Muscle layer of duodenum (tissue), 2 donors: ENCODE results near the gene SLC17A2.

Source experiments
- H3K27ac ChIP-seq: one replicate; pipeline ENCODE4 v1.7.0; 2013; ENCODE audit warnings: mild to moderate bottlenecking, low read length
- H3K27me3 ChIP-seq: one replicate; pipeline ENCODE4 v1.7.0; 2013; ENCODE audit warnings: low read depth, mild to moderate bottlenecking, control low read depth, low read length
- H3K36me3 ChIP-seq, 2 donors: one replicate each; pipeline ENCODE4 v1.7.0; 2013; ENCODE audit warnings: low read length in 2 of 2, control low read depth in 1 of 2, mild to moderate bottlenecking in 1 of 2; ENCODE audit not compliant: insufficient read depth in 2 of 2, control insufficient read depth in 1 of 2
- H3K4me1 ChIP-seq, 2 donors: one replicate each; pipeline ENCODE4 v1.7.0; 2013; ENCODE audit warnings: low read length in 2 of 2, mild to moderate bottlenecking in 2 of 2, control low read depth in 1 of 2, moderate library complexity in 1 of 2; ENCODE audit not compliant: insufficient read depth in 2 of 2, control insufficient read depth in 1 of 2
- H3K4me3 ChIP-seq, 2 donors: one replicate each; pipeline ENCODE4 v1.7.0; 2013; ENCODE audit warnings: low read length in 2 of 2, low read depth in 1 of 2, mild to moderate bottlenecking in 1 of 2
- H3K9me3 ChIP-seq, 2 donors: one replicate each; pipeline ENCODE4 v1.7.0; 2013; ENCODE audit warnings: low read length in 2 of 2, control low read depth in 1 of 2, mild to moderate bottlenecking in 1 of 2; ENCODE audit not compliant: control insufficient read depth in 1 of 2
- donor health status: healthy.

The SLC17A2 gene

DNA sequence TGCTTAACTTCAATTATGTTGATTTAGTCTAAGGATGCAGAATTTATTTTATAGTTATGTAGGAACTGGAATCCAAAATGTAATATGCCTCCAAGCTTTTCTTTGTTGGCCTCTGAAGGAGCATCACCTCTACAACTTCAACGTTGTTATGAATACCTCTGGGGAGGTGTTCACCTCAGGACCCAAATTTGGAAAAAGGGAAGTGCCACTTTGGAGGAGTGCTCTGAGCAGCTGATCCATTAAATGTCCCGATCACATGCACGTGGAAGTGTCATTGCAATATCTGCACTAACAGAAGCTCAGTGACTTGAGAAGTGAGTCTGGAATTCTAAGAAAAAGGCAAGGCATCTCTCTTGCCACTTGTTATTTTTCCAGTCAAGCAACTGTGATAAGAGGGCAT lies 34.2 kb downstream of the SLC17A2 start:
- H3K9me3 ChIP-seq: no peaks in the 10 kb centered on the region
- H3K4me1 ChIP-seq: no peaks in the 10 kb centered on the region
- no peaks in the 10 kb centered on the region for H3K27me3 ChIP-seq
- H3K36me3 ChIP-seq: no peaks in the 10 kb centered on the region
- H3K4me3 ChIP-seq: no peak overlapping the region
- no peak overlapping the region for H3K27ac ChIP-seq

DNA sequence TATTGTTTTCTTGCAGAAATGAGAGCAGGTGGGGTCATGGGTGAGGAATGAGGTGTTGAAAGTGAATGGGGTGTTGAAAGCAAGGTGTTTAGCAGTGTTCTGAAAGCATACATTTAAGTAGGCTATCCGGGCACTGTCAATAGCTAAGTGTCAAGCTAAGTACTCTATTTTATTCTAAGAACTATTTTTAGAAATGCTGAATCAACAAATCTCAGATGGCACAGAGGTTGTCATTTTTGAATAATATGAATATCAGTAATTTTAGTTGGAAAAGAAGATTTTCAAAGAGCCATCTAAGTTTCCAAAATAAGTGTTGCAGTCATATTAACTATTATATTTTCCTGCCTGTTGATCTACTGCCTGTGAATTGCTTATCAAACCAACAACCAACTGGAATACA lies 34.7 kb downstream of the SLC17A2 start:
- Histone ChIP-seq H3K36me3 (no peaks in the 10 kb centered on the region), H3K4me1 (no peaks in the 10 kb centered on the region), H3K9me3 (no peaks in the 10 kb centered on the region), H3K27me3 (no peaks in the 10 kb centered on the region), H3K27ac (no peak overlapping the region), H3K4me3 (no peak overlapping the region)

DNA sequence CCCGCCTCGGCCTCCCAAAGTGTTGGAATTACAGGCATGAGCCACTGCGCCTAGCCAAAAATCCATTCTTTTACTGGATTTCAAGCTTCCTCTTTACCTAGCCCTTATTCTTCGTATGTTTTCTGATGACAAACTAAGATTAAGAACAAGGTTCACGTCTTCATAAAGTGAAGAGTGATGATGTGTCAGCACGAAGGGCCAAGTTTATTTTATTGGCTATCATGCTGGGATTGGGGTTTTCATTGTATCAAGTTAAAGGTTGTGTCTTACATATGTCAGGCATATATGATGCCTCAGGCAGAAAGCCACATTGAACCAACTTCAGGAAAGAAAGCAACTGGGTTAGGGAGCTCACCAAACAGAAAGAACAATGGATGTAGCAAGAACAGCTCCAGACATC lies 36.7 kb downstream of the SLC17A2 start:
- Histone ChIP-seq H3K9me3 (no peaks in the 10 kb centered on the region), H3K27me3 (no peaks in the 10 kb centered on the region), H3K27ac (no peak overlapping the region), H3K4me3 (no peak overlapping the region), H3K36me3 (no peaks in the 10 kb centered on the region), H3K4me1 (no peaks in the 10 kb centered on the region)

DNA sequence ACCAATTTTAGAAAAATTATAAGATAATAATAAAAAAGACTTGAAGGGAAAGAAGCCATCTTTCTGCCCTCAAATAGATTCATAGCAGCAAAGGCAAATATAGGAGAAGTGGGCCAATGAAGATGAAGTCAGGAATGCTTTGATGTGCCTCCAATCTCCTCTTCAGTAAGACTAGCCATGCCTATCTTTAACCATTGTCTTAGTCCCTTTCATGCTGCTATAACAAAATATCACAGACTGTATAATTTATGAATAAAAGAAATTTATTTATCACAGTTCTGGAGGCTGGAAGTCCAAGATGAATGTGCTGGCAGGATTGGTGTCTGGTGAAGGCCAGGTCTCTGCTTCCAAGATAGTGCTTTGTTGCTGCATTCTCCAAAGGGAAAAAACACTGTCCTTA lies 37.6 kb downstream of the SLC17A2 start:
- Histone ChIP-seq H3K4me3 (no peak overlapping the region), H3K27ac (no peak overlapping the region), H3K36me3 (no peaks in the 10 kb centered on the region), H3K9me3 (no peaks in the 10 kb centered on the region), H3K27me3 (no peaks in the 10 kb centered on the region), H3K4me1 (no peaks in the 10 kb centered on the region)

DNA sequence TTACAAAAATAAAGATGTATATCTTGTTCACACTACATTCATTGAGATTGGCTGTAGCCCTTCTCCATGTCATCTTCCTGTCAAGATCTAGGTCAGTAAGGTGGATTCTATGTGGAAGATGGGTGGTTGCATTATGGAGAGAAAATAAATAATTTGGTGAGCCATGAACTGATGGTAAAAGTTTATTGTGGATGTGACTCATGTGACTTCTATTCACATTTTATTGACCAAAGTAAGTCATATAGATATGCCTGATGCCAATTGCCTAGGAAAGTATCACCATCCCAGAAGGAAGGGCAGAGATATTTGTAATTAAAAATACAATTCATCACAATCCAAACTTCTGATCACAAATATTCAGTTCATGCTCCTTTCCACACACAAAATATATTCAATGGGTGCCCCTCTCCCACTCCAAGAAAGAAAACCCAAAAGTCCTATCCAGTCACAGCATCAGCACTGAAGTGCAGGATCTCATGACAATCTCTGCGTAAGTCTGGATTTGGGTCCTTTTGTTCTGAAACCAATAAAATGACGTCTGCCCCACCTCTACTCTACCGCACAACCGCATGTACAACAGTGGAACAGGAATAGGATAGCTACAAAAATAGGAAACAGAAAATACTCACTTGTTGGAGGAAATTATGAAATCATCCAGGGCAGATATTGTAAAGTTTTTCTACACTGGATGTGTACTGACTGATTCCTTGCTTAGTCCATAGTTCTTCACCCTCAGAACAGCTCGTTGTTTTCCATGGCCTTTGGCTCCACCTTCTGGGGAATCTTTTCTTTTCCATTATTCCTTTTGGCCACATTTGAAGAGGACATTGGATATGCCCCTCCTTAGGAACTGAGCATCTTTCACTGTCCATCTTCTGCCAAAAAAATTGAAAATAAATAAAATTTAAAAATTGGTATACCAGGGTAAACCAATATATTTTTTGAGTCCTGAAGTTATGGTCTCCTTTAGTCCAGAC lies 40.3 kb downstream of the SLC17A2 start:
- H3K4me3 ChIP-seq: no peak overlapping the region
- no peaks in the 10 kb centered on the region for H3K36me3 ChIP-seq
- no peaks in the 10 kb centered on the region for H3K4me1 ChIP-seq
- H3K27me3 ChIP-seq: no peaks in the 10 kb centered on the region
- no peak overlapping the region for H3K27ac ChIP-seq
- H3K9me3 ChIP-seq: no peaks in the 10 kb centered on the region

DNA sequence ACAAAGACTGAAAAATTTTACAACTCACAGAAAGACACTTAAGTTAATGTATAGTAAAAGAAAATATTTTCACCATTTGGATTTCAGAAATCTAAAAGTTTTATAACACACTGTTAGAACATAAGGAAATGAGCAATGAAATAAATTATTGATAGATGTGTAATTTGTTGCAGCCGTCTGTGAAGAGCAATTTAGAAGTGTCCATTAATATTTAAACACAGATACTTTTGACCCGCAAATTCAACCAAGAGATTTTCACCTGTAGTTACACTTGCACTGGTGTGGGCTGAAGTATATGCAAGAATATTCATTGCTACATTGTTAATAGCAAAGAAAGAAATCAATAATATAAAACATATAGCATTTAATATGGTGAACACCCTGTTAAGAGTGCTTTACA lies 41.9 kb downstream of the SLC17A2 start:
- Histone ChIP-seq H3K4me3 (no peak overlapping the region), H3K9me3 (no peaks in the 10 kb centered on the region)

DNA sequence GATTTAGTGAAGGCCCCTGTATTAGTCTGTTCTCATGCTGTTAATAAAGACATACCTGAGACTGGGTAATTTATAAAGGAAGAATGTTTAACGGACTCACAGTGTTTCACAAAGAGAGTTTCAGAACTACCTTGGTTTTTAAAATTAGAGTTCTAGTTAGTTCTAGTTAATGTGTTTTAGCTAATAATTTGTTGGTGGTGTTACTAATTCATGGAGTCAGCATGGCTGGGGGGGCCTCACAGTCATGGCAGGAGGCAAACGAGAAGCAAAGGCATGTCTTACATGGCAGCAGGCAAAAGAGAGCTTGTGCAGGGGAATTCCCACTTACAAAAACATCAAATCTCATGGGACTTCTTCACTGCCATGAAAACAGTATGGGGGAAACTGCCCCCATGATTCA lies 44.4 kb downstream of the SLC17A2 start:
- no peaks in the 10 kb centered on the region for H3K4me1 ChIP-seq
- no peaks in the 10 kb centered on the region for H3K27me3 ChIP-seq
- H3K27ac ChIP-seq: no peak overlapping the region
- H3K9me3 ChIP-seq: no peaks in the 10 kb centered on the region
- H3K36me3 ChIP-seq: no peaks in the 10 kb centered on the region
- no peak overlapping the region for H3K4me3 ChIP-seq

More for the DNA sequence above, 41.9 kb downstream of the SLC17A2 start:
- Histone ChIP-seq H3K27ac (no peak overlapping the region), H3K4me1 (no peaks in the 10 kb centered on the region), H3K27me3 (no peaks in the 10 kb centered on the region), H3K36me3 (no peaks in the 10 kb centered on the region)

DNA sequence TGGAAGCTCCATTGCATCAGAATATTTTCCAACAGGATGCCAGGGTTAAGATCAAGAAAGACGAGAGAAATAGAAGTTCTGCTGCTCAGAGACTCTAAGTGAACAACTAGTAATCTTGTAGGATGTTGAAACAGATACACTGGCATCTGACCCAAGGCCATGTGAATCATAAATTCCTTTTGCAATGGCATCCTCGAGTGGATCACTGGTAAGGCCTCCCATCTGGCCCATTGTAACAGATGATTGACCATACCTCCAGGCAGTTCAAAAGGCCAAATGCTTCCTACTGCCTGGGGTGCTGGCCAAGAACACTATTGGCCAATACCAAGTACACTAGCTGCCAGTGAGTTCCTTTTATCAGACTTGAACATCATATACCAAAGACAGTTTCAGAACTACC lies 46.5 kb downstream of the SLC17A2 start:
- no peak overlapping the region for H3K4me3 ChIP-seq
- H3K4me1 ChIP-seq: no peaks in the 10 kb centered on the region
- no peak overlapping the region for H3K27ac ChIP-seq
- no peaks in the 10 kb centered on the region for H3K27me3 ChIP-seq
- H3K9me3 ChIP-seq: no peaks in the 10 kb centered on the region
- no peaks in the 10 kb centered on the region for H3K36me3 ChIP-seq

DNA sequence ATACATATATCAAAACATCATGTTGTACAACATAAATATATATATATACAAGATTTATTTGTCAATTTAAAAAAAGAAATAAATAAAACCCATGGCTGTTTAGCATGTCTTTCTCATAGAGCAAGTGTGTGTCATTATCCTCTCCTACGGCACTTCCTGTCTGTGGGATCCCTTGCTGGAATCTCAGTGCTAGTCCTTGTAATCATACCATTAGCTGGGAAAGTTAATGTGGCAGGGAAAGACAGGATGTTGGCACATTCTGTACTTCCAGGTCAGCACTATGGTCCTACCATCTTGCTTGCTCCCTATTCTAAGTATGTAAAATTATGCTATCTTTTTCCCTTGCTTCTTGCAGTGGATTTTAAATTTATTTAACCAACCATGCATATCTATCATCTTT lies 47.0 kb downstream of the SLC17A2 start:
- Histone ChIP-seq H3K4me3 (no peak overlapping the region), H3K9me3 (no peaks in the 10 kb centered on the region), H3K36me3 (no peaks in the 10 kb centered on the region), H3K27me3 (no peaks in the 10 kb centered on the region), H3K4me1 (no peaks in the 10 kb centered on the region), H3K27ac (no peak overlapping the region)

DNA sequence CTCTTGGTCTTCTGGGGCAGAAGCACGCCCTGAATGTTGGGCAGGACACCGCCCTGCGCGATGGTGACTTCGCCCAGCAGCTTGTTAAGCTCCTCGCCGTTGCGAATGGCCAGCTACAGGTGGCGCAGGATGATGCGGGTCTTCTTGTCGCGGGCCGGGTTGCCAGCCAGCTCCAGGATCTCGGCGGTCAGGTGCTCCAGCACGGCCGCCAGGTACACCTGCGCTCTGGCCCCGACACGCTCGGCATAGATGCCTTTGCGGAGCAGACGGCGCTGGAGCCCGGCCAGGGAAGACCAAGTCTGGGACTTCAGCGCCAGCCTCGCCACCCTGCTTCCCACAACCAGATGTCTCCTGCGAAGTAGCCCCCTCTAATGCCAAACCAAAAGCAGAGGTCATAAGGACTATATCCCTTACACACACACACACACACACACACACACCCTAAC lies 48.4 kb downstream of the SLC17A2 start:
- no peaks in the 10 kb centered on the region for H3K9me3 ChIP-seq

DNA sequence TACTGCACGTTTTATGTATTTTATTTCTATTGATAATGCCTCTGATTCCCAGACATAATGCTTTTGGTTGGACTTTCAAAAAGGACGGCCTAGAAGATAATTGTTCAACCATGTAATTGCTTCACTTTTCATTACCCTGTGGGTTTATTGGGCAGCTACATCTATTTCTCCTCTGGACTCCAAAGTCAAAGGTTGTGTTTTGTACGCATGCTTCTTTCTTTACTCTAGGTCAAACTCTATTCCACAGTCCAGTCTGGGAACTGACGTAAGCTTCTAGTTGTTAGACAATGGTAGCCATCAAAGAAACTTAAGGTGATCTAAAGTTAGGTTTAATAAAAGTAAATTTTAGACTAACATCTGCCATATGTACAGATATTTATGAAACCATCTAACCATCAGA lies 49.9 kb downstream of the SLC17A2 start:
- Histone ChIP-seq H3K27ac (no peak overlapping the region), H3K36me3 (no peaks in the 10 kb centered on the region), H3K27me3 (no peaks in the 10 kb centered on the region), H3K4me1 (no peaks in the 10 kb centered on the region), H3K9me3 (no peaks in the 10 kb centered on the region), H3K4me3 (no peak overlapping the region)

More for the DNA sequence above, 48.4 kb downstream of the SLC17A2 start:
- Histone ChIP-seq H3K36me3 (no peaks in the 10 kb centered on the region), H3K4me3 (peak overlapping the region in 1 of 2 donors; percentile 29), H3K4me1 (no peaks in the 10 kb centered on the region), H3K27ac (no peak overlapping the region), H3K27me3 (no peaks in the 10 kb centered on the region)
